Cardiac muscle cell (in vitro differentiated cells and primary cell): ENCODE results near the gene GGACT. TPM values are rescaled to one million over a fixed set of nuclear protein-coding genes. Genes with fewer than 3 reads are reported as not detected.
A peak's percentile ranks its signal among the peaks of the same experiment; 100 is the strongest.

ENCODE experiments used
- DNase-seq, 2 donors: peaks; one replicate each; pipeline versions ENCODE4 v3.0.0 to v3.0.0-alpha.2; 2010 to 2017; ENCODE audit warnings: low read depth in 1 of 2, low spot score in 1 of 2
- H3K27ac ChIP-seq: fragments of 200-600 bp; sonication (generic); 2 replicates; pipeline ENCODE4 v1.5.1; 2016
- H3K27me3 ChIP-seq: fragments of 200-600 bp; sonication (generic); 2 replicates; pipeline ENCODE4 v1.6.0; 2016; ENCODE audit warnings: control low read depth
- H3K36me3 ChIP-seq: fragments of 200-600 bp; sonication (generic); 2 replicates; pipeline ENCODE4 v1.5.1; 2016; ENCODE audit warnings: control low read depth
- H3K4me1 ChIP-seq: fragments of 200-600 bp; sonication (generic); 2 replicates; pipeline ENCODE4 v1.8.1; 2017; ENCODE audit warnings: low read depth, mild to moderate bottlenecking, mixed run types
- H3K4me3 ChIP-seq: fragments of 200-600 bp; sonication (generic); 2 replicates; pipeline ENCODE4 v1.5.1; 2016; ENCODE audit warnings: mild to moderate bottlenecking
- H3K9me3 ChIP-seq: fragments of 200-600 bp; sonication (generic); 2 replicates; pipeline ENCODE4 v1.5.1; 2017; ENCODE audit warnings: low read depth, mild to moderate bottlenecking, control low read depth
- CTCF ChIP-seq: IDR thresholded peaks from 2 replicates; pipeline ENCODE4 v1.5.1; 2012; ENCODE audit warnings: low read depth, mild to moderate bottlenecking, low read length
- polyA plus RNA-seq: library from polyadenylated mRNA; unstranded; fragments of >200 nt; fragmentation: Nextera tagmentation; extraction: Ambion mirVana; gene quantifications from 2 replicates; pipeline ENCODE4 v1.2.1, GENCODE V29; 2016
- total RNA-seq: library from RNA; depleted of rRNA; stranded (reverse); fragments of >200 nt; gene quantifications from 2 replicates; pipeline ENCODE4 v1.2.3, GENCODE V29; 2016

GGACT gene
- total RNA-seq (3.9 and 8.3 TPM in 2 replicates), polyA plus RNA-seq (4.4 and 5.9 TPM in 2 replicates)

GRCh38 chr13:100588331-100589177, at the start of gene GGACT:
Gene GGACT, minus strand, starts transcription at chr13:100588789. Its CDS starts 56,198 bp downstream, at chr13:100532591.
- no peaks in the 10 kb centered on the region for H3K36me3 ChIP-seq
- DNase-seq, result peak; percentile 66 to 79
- H3K4me1 ChIP-seq, result no peaks in the 10 kb centered on the region
- no peaks in the 10 kb centered on the region for H3K27me3 ChIP-seq
- peak within 1 kb of the TSS; percentile 42 for H3K4me3 ChIP-seq
- no peak within 1 kb of the TSS for H3K27ac ChIP-seq
- no peaks in the 10 kb centered on the region for H3K9me3 ChIP-seq
- TF ChIP-seq CTCF, result peak; percentile 64

- Histone ChIP-seq H3K9me3 (no peaks in the 10 kb centered on the region), H3K4me3 (no peak overlapping the region), H3K27ac (peak overlapping the region; percentile 64), H3K36me3 (peaks cover 16% of the 10 kb centered on the region), H3K27me3 (no peaks in the 10 kb centered on the region), H3K4me1 (peaks cover 20% of the 10 kb centered on the region)
- peak in 1 of 2 donors; percentile 81 for DNase-seq
- TF ChIP-seq CTCF, result no peak
Measured at GRCh38 chr13:100637796-100638195, 49.2 kb upstream of the GGACT start.

GRCh38 chr13:100637380-100637779, 48.8 kb upstream of the GGACT start:
- Histone ChIP-seq H3K4me3 (no peak overlapping the region), H3K9me3 (no peaks in the 10 kb centered on the region), H3K4me1 (peaks cover 20% of the 10 kb centered on the region), H3K27ac (peak overlapping the region; percentile 64), H3K27me3 (no peaks in the 10 kb centered on the region), H3K36me3 (peaks cover 16% of the 10 kb centered on the region)
- no peak for TF ChIP-seq CTCF
- no peak for DNase-seq

- H3K27me3 ChIP-seq, result no peaks in the 10 kb centered on the region
- H3K36me3 ChIP-seq, result peaks cover 10% of the 10 kb centered on the region
- no peaks in the 10 kb centered on the region for H3K9me3 ChIP-seq
- H3K27ac ChIP-seq, result no peak overlapping the region
- TF ChIP-seq CTCF, result no peak
- H3K4me1 ChIP-seq, result peaks cover 20% of the 10 kb centered on the region
- H3K4me3 ChIP-seq, result no peak overlapping the region
- no peak for DNase-seq
Measured at GRCh38 chr13:100636441-100636840, 47.9 kb upstream of the GGACT start.

GRCh38 chr13:100636004-100636403, 47.4 kb upstream of the GGACT start:
- H3K4me3 ChIP-seq, result no peak overlapping the region
- no peak overlapping the region for H3K27ac ChIP-seq
- H3K36me3 ChIP-seq, result peaks cover 10% of the 10 kb centered on the region
- no peak for DNase-seq
- H3K27me3 ChIP-seq, result no peaks in the 10 kb centered on the region
- no peak for TF ChIP-seq CTCF
- no peaks in the 10 kb centered on the region for H3K9me3 ChIP-seq
- H3K4me1 ChIP-seq, result peaks cover 20% of the 10 kb centered on the region
